Activated CD4-positive, alpha-beta T cell treated with anti-CD3 and anti-CD28 coated beads for 48 hours (primary cell): ENCODE data around the gene POLD3.
"Not testable (repeated sequence)": the region's sequence is repeated elsewhere in the genome, so short reads cannot be mapped to it uniquely, and the experiment has no call there.

Experiments
- DNase-seq: peaks from one replicate; pipeline ENCODE4 v3.0.0-alpha.2; 2020

The POLD3 gene

GRCh38 chr11:74583024-74583624 lies 9.3 kb upstream of the POLD3 start:
- no peak for DNase-seq

DNA sequence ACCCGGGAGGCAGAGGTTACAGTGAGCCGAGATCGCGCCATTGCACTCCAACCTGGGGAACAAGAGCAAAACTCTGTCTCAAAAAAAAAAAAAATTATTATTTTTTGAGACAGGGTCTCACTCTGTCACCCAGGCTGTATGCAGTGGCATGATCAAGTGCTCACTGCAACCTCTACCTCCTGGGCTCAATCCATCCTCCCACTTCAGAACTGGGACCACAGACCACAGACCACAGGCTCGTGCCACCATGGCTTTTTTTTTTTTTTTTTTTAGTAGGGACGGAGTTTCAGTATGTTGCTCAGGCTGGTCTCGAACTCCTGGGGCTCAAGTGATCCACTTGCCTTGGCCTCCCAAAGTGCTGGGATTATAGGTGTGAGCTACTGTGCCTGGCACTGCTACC lies 1.9 kb upstream of the POLD3 start:
- not testable (repeated sequence) for DNase-seq

GRCh38 chr11:74592063-74592440 lies 330 bp upstream of the POLD3 start:
- DNase-seq: no peak

DNA sequence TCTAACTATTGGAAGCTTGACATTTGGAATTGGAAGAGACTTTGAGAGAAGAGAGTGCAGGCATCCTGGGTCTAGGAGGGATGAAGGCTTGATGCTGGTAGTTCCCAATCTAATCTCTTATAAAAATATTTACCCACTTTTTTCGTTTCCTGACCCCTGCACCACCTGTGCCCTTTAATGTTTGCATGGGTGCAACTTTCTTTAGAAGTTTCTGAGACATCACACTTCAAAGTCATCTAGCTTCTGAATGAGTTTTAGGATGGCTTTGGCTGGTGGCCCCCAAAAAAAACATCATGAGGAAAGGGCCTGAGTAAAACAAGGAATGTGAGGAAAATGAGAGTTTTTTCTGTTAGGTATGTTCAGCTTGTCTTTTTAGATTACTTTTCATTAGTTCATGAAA lies 1.1 kb downstream of the POLD3 start:
- DNase-seq: no peak

DNA sequence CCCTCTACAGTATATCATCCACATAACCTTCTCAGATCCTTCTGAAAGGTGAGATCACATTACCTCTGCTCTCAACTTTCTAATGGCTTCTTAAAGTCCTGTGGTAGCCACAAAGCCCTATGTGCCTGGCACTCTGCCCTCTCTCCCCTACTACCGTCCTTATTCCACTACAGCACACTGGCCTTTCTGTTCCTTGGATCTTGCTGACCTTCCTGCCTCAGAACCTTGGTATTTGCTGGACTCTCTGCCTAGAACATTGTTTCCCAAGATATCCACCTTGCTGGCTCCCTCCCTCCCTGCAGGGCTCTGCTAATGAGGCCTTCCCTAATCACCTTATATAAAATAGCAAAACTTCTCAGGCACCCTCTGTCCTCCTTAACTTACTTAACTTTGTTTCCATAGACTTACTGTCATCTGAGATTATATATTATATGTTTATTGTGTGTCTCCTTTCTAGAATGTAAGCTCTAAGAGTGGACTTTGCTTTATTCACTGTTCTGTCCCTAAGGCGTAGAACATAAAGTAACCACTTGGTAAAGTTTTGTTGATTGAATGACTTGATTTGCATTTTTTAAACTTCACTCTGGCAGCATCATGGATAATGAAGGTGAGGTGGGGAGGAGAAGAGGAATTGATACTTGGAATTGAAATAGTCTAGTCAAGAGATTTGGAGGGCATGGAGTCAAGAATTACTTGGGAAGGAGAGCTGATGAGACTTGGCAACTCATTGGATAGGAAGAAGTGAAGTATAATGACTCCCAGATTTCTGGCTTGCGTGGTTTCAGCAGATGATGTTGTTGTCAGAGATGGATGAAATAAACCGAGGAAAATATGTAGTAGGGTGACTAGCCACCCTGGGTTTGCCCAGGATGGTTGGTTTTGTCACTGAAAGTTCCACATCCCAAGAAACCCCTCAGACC lies 10.5 kb downstream of the POLD3 start:
- no peak for DNase-seq

DNA sequence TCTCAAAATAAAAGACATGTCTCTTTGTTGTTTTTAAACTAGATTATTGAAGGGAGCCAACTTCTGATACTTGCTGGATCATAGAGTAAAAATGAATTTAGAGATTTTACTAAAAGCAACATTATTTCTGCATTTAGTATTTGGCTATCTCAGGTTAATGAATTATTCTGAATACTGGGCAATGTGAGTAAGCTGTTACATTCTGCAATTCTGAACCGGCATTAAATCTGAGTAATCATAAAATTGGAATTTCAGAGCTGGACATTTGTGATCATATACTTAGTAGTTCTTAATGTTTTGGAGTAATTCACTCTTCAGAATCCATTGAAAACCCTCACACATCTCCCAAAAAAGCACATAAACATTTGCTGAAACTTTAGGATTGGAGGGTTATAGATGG lies 11.5 kb downstream of the POLD3 start:
- DNase-seq: no peak

- no peak for DNase-seq
Observed at GRCh38 chr11:74604311-74604710, 11.9 kb downstream of the POLD3 start.

DNA sequence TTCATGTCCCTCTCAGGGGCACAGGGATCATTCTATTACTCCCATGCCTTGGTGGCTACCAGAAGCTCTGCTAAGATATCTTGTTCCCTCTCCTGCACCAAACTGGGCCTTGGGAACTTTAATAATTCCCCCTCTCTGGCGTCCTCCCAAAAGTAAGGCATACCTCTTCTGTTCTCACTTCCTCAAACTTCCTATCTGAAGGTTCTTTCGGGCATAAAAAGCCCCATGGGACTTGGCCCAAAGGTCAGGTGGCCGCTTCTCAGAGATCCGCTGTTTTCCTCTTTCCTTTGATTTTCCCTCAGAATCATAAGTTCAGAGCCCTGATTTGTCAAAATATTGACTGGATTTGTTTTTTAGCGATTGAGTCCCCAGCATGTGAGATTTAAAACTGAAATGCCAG lies 13.0 kb downstream of the POLD3 start:
- no peak for DNase-seq

- no peak for DNase-seq
Observed at GRCh38 chr11:74608431-74608830, 16.0 kb downstream of the POLD3 start.

DNA sequence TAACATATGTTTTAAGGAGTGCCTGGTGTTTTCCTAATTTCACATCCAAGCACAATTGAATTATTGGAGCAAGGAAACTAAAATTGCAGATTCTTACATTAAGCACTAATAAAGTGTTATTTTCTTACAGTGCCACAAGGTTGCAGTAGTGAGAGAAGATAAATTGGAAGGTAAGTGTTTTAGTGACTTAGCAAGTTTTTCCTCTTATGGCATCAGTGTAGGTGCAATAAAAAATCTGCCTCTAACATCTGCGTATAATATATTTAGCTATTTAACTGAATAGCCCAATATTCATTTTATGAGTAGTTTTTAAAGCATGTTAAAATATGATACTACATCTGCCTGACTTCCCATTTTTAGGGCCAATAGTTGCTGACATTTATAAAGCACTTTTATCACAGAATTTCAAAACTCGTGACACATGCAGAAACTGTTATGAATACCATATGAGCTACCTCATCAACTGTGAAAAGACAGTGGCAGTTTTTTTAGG lies 19.0 kb downstream of the POLD3 start:
- DNase-seq: no peak

GRCh38 chr11:74612877-74613276 lies 20.5 kb downstream of the POLD3 start:
- no peak for DNase-seq

- no peak for DNase-seq
Observed at GRCh38 chr11:74615311-74615710, 22.9 kb downstream of the POLD3 start.

DNA sequence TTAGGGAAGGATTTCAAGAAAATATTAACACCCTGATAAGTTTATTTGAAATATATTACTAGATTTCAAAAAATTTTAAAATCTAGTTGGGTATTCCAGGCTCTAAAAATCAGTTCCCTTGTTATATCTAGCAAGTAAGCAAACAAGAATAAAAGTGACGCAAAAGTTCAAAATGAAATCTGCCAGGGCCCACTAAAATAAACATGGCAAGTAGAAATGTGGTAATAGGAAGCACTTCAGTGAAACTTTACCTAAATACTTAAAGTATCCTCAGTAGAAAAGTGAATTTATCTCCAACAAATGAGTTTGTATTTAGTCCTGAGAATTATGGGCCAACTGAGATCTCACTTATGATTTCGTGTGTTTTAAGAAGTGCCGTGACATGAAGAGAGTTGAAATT lies 23.6 kb downstream of the POLD3 start:
- no peak for DNase-seq

DNA sequence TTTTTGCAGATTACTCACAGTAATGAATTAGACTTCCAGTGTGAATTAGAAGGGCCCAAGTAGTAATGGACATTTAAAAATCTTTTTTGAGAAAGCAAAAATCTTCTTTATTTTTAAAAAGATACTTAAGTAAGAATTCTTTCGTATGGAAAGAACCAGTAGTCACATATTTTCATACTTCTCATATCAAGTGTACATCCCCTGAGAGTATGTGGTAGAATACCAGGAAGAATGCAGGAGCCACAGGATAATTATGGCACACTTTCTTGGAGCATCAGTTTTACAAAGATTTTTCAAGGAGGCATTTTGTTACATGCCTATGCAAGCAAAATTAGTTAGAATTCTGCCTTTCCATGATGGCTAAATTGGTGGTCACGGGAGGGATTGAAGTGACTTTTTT lies 28.1 kb downstream of the POLD3 start:
- no peak for DNase-seq

DNA sequence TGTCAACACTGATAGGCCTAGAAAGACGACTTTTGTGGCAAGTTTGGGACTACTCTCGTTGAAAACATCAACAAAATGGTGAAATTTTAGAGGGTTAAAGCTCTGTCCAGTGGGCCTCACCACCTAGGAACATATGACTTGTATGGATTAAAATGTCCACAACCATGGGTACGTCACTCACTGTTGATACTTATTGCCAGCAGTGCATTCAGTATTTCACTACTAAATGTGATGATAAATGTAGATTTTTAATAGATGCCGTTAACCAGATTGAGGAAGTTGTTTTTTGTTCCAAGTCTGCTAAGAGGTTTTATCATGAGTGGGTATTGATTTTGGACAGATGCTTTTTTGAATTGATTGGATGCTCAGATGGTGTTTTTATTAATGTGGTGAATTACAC lies 33.7 kb downstream of the POLD3 start:
- DNase-seq: no peak

DNA sequence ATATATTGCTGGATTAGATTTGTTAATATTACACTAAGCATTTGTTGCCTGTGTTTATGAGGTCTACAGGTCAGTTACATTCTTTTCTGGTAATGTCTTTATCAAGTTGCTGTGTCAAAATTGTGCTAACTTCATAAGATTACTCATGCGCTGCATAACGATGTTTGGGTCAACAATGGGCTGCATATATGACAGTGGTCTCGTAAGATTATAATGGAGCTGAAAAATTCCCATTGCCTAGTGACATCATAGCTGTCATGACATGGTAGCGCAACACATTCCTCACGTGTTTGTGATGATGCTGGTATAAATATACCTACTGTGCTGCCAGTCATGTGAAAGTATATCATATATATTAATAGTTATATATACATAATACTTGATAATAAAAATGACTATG lies 34.2 kb downstream of the POLD3 start:
- DNase-seq: no peak

GRCh38 chr11:74627381-74627780 lies 35.0 kb downstream of the POLD3 start:
- peak; percentile 10 for DNase-seq

DNA sequence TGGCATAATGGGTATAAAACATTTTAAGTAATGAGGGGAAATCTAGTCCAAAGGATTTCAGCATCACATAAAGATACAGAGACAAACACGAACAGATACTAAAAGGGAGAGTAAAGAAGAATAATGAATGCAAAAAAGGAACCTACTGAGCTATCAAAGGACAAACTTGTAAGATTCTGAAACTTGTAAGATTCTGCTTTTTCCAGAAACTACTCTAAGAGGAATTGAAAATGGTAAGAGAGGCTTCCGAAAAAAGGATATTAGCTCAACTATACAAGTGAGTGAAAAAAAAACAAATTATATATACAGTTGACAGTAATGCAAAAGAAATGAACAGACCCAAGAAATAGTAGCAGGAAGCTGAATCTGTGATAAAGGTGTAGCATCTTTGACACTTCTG lies 37.7 kb downstream of the POLD3 start:
- DNase-seq: no peak

- no peak for DNase-seq
Observed at GRCh38 chr11:74633406-74634393, 41.3 kb downstream of the POLD3 start.

DNA sequence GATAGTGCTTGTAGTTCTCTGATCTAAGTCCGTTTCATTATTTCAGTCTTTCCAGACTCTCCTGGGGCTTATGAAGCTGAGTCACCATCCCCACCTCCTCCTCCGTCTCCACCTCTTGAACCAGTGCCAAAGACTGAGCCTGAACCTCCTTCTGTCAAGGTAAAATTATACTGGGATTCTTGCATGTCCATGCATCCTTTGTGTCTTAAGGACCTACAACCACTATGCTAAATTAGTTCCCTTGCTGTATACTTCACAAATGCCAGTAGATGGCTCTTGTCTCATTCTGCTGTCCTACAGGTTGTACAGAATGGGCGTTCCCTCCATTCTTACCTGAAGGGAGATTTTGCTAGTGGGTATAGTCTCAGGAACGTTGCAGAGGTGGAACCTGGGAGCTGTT lies 42.2 kb downstream of the POLD3 start:
- no peak for DNase-seq

DNA sequence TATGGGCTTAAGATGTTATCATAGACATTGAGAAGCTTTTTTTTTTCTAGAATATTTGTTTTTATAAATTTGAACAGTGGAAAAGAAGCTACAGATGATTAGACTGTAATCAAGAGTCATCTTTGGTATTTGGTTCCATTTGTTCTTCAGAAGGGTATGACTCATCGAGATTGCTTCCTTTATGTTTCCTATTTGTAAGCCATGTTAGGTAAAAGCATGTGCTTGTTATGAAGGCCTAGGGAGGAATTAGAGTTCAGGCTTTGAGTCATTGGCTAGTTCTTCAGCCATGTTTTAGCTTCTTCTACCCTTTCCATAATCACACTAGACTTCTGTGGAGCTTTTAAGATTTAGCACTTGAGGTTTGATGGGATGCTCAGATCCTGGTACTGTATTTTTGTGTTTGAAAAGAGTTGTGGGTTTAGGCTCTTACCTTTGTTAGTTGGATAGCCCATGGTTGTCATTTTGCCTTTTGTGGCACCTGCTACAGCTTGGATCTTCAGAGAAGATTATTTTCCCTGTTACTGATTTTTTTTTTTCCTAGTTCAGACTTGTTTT lies 44.3 kb downstream of the POLD3 start:
- DNase-seq: no peak

GRCh38 chr11:74637700-74638099 lies 45.3 kb downstream of the POLD3 start:
- no peak for DNase-seq

GRCh38 chr11:74638869-74639268 lies 46.5 kb downstream of the POLD3 start:
- DNase-seq: no peak
